MM.1S (cell line): ENCODE results near the gene RFESD.

Source experiments
- DNase-seq: peaks from one replicate; pipeline ENCODE4 v3.0.0-alpha.2; 2015
- H2AFZ ChIP-seq: fragments of 300-600 bp; sonication (generic); 2 replicates; pipeline ENCODE4 v1.6.0; 2016; ENCODE audit warnings: antibody characterized with exemption, low read length
- H3F3A ChIP-seq: fragments of 300-600 bp; sonication (generic); 2 replicates; pipeline ENCODE4 v1.6.1; 2016; ENCODE audit warnings: mild to moderate bottlenecking, antibody characterized with exemption, low read length, moderate library complexity, mixed read lengths; ENCODE audit not compliant: insufficient read depth
- H3K27ac ChIP-seq: fragments of 300-600 bp; sonication (generic); 2 replicates; pipeline ENCODE4 v1.5.1; 2016; ENCODE audit warnings: mild to moderate bottlenecking, low read length
- H3K27me3 ChIP-seq: fragments of 300-600 bp; sonication (generic); replicated peaks from 2 replicates; pipeline ENCODE4 v1.6.0; 2016; ENCODE audit warnings: low read length; ENCODE audit not compliant: insufficient read depth
- H3K36me3 ChIP-seq: fragments of 300-600 bp; sonication (generic); replicated peaks from 2 replicates; pipeline ENCODE4 v1.6.1; 2016; ENCODE audit warnings: mild to moderate bottlenecking, low read length, mixed read lengths; ENCODE audit not compliant: insufficient read depth
- H3K4me1 ChIP-seq: fragments of 300-600 bp; sonication (generic); 2 replicates; pipeline ENCODE4 v1.6.1; 2016; ENCODE audit warnings: low read length, mixed read lengths
- H3K4me2 ChIP-seq: fragments of 300-600 bp; sonication (generic); 2 replicates; pipeline ENCODE4 v1.6.0; 2016; ENCODE audit warnings: low read depth, low read length
- H3K4me3 ChIP-seq: fragments of 300-600 bp; sonication (generic); 2 replicates; pipeline ENCODE4 v1.5.1; 2016; ENCODE audit warnings: low read length, mixed read lengths
- H3K79me2 ChIP-seq: fragments of 300-600 bp; sonication (generic); 2 replicates; pipeline ENCODE4 v1.6.1; 2016; ENCODE audit warnings: mixed run types, low read length, mixed read lengths
- H3K9ac ChIP-seq: fragments of 300-600 bp; sonication (generic); 2 replicates; pipeline ENCODE4 v1.6.1; 2016; ENCODE audit warnings: low read length, mixed read lengths
- H3K9me2 ChIP-seq: fragments of 300-600 bp; sonication (generic); replicated peaks from 2 replicates; pipeline ENCODE4 v1.6.1; 2016; ENCODE audit warnings: mild to moderate bottlenecking, low read length, mixed read lengths; ENCODE audit not compliant: insufficient read depth
- H3K9me3 ChIP-seq: fragments of 300-600 bp; sonication (generic); replicated peaks from 2 replicates; pipeline ENCODE4 v1.6.1; 2016; ENCODE audit warnings: mild to moderate bottlenecking, low read length, mixed read lengths; ENCODE audit not compliant: insufficient read depth
- H4K20me1 ChIP-seq: fragments of 300-600 bp; sonication (generic); 2 replicates; pipeline ENCODE4 v1.6.1; 2016; ENCODE audit warnings: mild to moderate bottlenecking, low read length, moderate library complexity, mixed read lengths; ENCODE audit not compliant: insufficient read depth
- EZH2 ChIP-seq: fragments of 300-600 bp; sonication (generic); optimal IDR thresholded peaks from 2 replicates; pipeline ENCODE3; 2017; ENCODE audit warnings: low read depth, mild to moderate bottlenecking, antibody characterized with exemption, low read length, mixed read lengths
- EZH2phosphoT487 ChIP-seq: fragments of 300-600 bp; sonication (generic); IDR thresholded peaks from 2 replicates; pipeline ENCODE4 v1.6.1; 2018; ENCODE audit warnings: antibody characterized with exemption, low read length
- TF ChIP-seq, protein P1 (sequence below): fragments of 300-600 bp; sonication (generic); IDR thresholded peaks from 2 replicates; pipeline ENCODE4 v1.5.1; 2016; ENCODE audit warnings: antibody characterized with exemption, low read length, mixed read lengths

RFESD gene

DNA sequence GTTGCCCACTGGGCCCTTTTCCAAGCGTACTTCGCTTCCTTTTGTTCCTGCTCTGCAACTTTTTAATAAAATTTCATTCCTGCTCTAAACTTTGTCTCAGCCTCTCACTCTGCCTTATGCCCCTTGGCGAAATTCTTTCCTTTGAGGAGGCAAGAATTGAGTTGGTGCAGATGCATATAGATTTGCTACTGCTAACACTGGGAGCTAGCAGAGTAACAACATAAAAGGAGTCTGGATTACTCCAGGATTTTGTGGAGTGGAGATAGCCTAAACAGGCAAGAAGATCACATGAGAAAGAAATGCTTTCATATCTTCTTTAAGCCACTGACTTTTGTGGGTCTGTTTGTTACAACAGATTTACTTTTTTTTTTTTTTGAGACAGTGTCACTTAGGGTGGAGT, 12.9 kb upstream of the RFESD start:
- Histone ChIP-seq H2AFZ (no peak overlapping the region), H3K36me3 (no peaks in the 10 kb centered on the region), H3K9me2 (no peaks in the 10 kb centered on the region), H3K27ac (no peak overlapping the region), H3K4me1 (peaks cover 6% of the 10 kb centered on the region; the same call in 1 of the 2 replicates), H3K9me3 (no peaks in the 10 kb centered on the region), H3K4me3 (no peak overlapping the region), H3K4me2 (no peak overlapping the region), H4K20me1 (no peaks in the 10 kb centered on the region), H3K27me3 (no peaks in the 10 kb centered on the region), H3K79me2 (no peaks in the 10 kb centered on the region), H3F3A (no peaks in the 10 kb centered on the region), H3K9ac (no peak overlapping the region)
- no peak for TF ChIP-seq EZH2phosphoT487
- TF ChIP-seq, protein P1, sequence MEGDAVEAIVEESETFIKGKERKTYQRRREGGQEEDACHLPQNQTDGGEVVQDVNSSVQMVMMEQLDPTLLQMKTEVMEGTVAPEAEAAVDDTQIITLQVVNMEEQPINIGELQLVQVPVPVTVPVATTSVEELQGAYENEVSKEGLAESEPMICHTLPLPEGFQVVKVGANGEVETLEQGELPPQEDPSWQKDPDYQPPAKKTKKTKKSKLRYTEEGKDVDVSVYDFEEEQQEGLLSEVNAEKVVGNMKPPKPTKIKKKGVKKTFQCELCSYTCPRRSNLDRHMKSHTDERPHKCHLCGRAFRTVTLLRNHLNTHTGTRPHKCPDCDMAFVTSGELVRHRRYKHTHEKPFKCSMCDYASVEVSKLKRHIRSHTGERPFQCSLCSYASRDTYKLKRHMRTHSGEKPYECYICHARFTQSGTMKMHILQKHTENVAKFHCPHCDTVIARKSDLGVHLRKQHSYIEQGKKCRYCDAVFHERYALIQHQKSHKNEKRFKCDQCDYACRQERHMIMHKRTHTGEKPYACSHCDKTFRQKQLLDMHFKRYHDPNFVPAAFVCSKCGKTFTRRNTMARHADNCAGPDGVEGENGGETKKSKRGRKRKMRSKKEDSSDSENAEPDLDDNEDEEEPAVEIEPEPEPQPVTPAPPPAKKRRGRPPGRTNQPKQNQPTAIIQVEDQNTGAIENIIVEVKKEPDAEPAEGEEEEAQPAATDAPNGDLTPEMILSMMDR = no peak
- no peak for DNase-seq

DNA sequence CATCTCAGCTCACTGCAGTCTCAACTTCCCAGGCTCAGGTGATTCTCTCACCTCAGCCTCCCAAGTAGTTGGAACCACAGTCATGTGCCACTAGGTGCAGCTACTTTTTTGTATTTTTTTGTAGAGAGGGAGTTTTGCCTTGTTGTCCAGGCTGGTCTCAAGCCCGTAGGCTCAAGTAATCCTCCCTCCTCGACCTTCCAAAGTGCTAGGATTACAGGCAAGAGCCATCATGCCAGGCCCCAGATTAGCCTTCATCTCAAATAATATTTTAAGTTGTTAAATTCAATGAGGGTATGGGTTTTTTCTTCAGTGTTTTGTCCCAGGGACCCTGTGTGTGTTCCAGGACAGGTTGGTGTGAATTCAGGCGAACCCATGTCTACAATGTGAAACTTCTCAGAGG, 12.5 kb upstream of the RFESD start:
- H3K9ac ChIP-seq = no peak overlapping the region
- H3K27me3 ChIP-seq = no peaks in the 10 kb centered on the region
- H3F3A ChIP-seq = no peaks in the 10 kb centered on the region
- no peak overlapping the region for H3K27ac ChIP-seq
- TF ChIP-seq EZH2phosphoT487 = no peak
- TF ChIP-seq EZH2 = no peak
- TF ChIP-seq, protein P1 = no peak
- no peaks in the 10 kb centered on the region for H4K20me1 ChIP-seq
- H3K4me2 ChIP-seq = no peak overlapping the region
- H3K9me3 ChIP-seq = no peaks in the 10 kb centered on the region
- DNase-seq = no peak
- H3K4me1 ChIP-seq = peaks cover 10% of the 10 kb centered on the region; the same call in 1 of the 2 replicates
- no peak overlapping the region for H2AFZ ChIP-seq
- H3K9me2 ChIP-seq = no peaks in the 10 kb centered on the region
- no peaks in the 10 kb centered on the region for H3K36me3 ChIP-seq
- no peaks in the 10 kb centered on the region for H3K79me2 ChIP-seq
- no peak overlapping the region for H3K4me3 ChIP-seq

DNA sequence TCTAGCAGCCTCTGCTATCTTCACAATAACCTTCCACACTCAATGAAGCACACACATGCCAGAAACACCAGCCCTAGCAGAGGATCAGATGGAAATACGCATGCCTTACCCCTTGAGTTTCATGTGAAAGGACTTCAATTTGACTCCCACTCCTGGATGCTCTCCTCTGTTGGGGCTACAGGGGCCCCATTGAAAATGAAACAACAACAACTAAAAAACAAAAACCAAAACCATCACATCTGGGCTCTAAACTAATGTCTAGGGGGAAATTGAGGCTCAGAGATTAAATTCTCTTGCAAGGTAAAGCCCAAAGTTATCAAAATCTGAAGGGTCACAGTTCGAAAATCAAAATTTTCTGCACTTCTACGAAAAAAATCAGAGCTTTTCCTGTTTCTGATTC, 7.9 kb upstream of the RFESD start:
- no peaks in the 10 kb centered on the region for H3K36me3 ChIP-seq
- no peaks in the 10 kb centered on the region for H4K20me1 ChIP-seq
- no peak for DNase-seq
- H3F3A ChIP-seq = no peaks in the 10 kb centered on the region
- H3K4me2 ChIP-seq = peak overlapping the region; percentile 25
- H3K79me2 ChIP-seq = no peaks in the 10 kb centered on the region
- no peak overlapping the region for H3K4me3 ChIP-seq
- peaks cover 6% of the 10 kb centered on the region; the same call in 1 of the 2 replicates for H3K4me1 ChIP-seq
- TF ChIP-seq EZH2phosphoT487 (no peak), EZH2 (no peak)
- TF ChIP-seq, protein P1 = no peak
- H2AFZ ChIP-seq = peak overlapping the region; percentile 30; the same call in 1 of the 2 replicates
- H3K27ac ChIP-seq = no peak overlapping the region
- H3K9me2 ChIP-seq = no peaks in the 10 kb centered on the region
- no peaks in the 10 kb centered on the region for H3K9me3 ChIP-seq
- H3K27me3 ChIP-seq = no peaks in the 10 kb centered on the region
- no peak overlapping the region for H3K9ac ChIP-seq
